RWPE2 (cell line): ENCODE measurements around the gene PSME3IP1.
"Not testable (repeated sequence)": the region's sequence is repeated elsewhere in the genome, so short reads cannot be mapped to it uniquely, and the experiment has no call there.

Experiments used
- ATAC-seq: fragments of 200-7000 bp; cut with Tn5 transposase; 3 replicates; pipeline ENCODE4 v1.9.1; 2021; ENCODE audit warnings: low read depth
- DNase-seq: peaks from one replicate; pipeline ENCODE4 v3.0.0-alpha.2; 2020; ENCODE audit warnings: low spot score
- H3K27ac ChIP-seq: fragments of 450-650 bp; 2 replicates; pipeline ENCODE4 v1.5.1; 2017; ENCODE audit warnings: mild to moderate bottlenecking; ENCODE audit not compliant: poor library complexity, severe bottlenecking
- H3K27me3 ChIP-seq: fragments of 250-450 bp; sonication (Bioruptor Pico); 2 replicates; pipeline ENCODE4 v1.5.1; 2021; ENCODE audit warnings: mild to moderate bottlenecking, moderate library complexity; ENCODE audit not compliant: insufficient read depth, poor library complexity, severe bottlenecking
- H3K36me3 ChIP-seq: fragments of 250-450 bp; sonication (Bioruptor Pico); 2 replicates; pipeline ENCODE4 v1.5.1; 2020; ENCODE audit warnings: low read depth, mild to moderate bottlenecking, moderate library complexity
- H3K4me1 ChIP-seq: fragments of 250-450 bp; sonication (Bioruptor Pico); 2 replicates; pipeline ENCODE4 v1.5.1; 2021; ENCODE audit warnings: mild to moderate bottlenecking, moderate library complexity; ENCODE audit not compliant: insufficient read depth, poor library complexity, severe bottlenecking
- H3K4me3 ChIP-seq: fragments of 250-450 bp; sonication (Bioruptor Pico); 2 replicates; pipeline ENCODE4 v1.5.1; 2021; ENCODE audit warnings: mild to moderate bottlenecking, moderate library complexity; ENCODE audit not compliant: severe bottlenecking
- H3K9me3 ChIP-seq: fragments of 250-450 bp; sonication (Bioruptor Pico); 2 replicates; pipeline ENCODE4 v1.5.1; 2021; ENCODE audit warnings: mild to moderate bottlenecking, moderate library complexity; ENCODE audit not compliant: severe bottlenecking
- CTCF ChIP-seq: fragments of 450-650 bp; IDR thresholded peaks from one replicate; pipeline ENCODE4 v1.5.1; 2017; ENCODE audit warnings: mild to moderate bottlenecking, moderate library complexity; ENCODE audit not compliant: poor library complexity, severe bottlenecking

Gene PSME3IP1

DNA sequence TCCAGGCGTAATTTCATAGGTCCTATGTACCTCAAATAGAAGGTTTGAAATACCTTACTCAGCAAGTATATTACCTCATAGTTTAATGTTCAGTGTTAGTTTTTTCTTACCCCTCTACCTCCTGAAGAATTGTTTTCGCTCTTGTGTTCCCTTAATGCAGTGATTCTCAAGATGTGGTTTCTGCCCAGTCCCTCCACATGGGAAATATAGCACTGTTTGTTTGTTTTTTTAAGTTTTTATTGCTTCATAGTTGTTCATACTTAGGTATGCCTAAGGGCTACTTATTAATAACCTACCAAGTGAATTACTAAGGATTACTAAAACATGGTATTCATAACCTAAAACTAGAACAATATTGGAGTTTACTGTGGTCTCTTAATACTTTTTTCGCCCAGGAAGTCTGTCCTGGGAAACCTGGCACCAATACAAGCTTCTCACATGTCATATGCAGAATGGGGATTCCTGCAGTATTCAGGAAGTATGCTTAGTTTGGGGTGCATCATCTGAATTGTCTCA, 5.3 kb upstream of the PSME3IP1 start:
- H3K4me1 ChIP-seq, result peaks cover 55% of the 10 kb centered on the region
- no peak for DNase-seq
- H3K4me3 ChIP-seq, result no peak overlapping the region
- no peaks in the 10 kb centered on the region for H3K27me3 ChIP-seq
- ATAC-seq, result peak; percentile 28
- H3K9me3 ChIP-seq, result no peaks in the 10 kb centered on the region
- H3K27ac ChIP-seq, result peak overlapping the region; percentile 98
- no peak for TF ChIP-seq CTCF
- peaks cover 9% of the 10 kb centered on the region for H3K36me3 ChIP-seq

DNA sequence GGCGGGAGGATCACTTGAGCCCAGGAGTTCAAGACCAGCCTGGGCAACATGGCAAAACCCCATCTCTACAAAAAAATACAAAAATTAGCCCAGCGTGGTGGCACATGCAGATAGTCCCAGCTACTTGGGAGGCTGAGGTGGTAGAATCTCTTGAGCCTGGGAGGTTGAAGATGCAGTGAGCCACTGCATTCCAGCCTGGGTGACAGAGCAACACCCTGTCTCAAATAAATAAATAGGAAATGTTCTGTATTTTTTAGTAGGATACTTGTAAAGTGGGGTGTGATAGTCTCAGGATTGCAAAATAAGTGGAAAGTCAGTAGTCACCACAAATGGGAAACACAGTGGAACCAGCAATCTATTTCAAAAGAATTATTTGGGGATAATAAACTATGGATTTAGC, 4.3 kb upstream of the PSME3IP1 start:
- Histone ChIP-seq H3K36me3 (peaks cover 9% of the 10 kb centered on the region), H3K27me3 (no peaks in the 10 kb centered on the region), H3K27ac (peak overlapping the region; percentile 98), H3K4me1 (peaks cover 50% of the 10 kb centered on the region), H3K4me3 (no peak overlapping the region), H3K9me3 (no peaks in the 10 kb centered on the region)
- no peak for TF ChIP-seq CTCF
- ATAC-seq, result no peak
- DNase-seq, result no peak

DNA sequence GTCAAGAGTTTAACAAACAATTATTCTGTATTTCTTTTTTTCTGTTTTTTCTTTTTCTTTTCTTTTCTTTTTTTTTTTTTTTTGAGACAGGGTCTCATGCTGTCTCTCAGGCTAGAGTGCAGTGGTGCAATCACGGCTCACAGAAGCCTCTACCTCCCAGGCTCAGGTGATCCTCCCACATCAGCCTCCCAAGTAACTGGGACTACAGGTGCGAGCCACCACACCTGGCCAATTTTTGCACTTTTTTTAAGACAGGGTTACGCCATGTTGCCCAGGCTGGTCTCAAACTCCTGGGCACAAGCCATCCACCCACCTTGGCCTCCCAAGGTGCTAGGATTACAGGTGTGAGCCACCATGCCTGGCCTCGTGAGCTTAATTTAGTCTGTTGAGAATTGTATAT, 3.7 kb upstream of the PSME3IP1 start:
- not testable (repeated sequence) for H3K4me3 ChIP-seq, ATAC-seq, H3K9me3 ChIP-seq, H3K27me3 ChIP-seq, H3K36me3 ChIP-seq, H3K27ac ChIP-seq, DNase-seq
- peaks cover 47% of the 10 kb centered on the region for H3K4me1 ChIP-seq

- ATAC-seq (no peak), DNase-seq (no peak)
- peak overlapping the region; percentile 84 for H3K27ac ChIP-seq
- no peak overlapping the region for H3K4me3 ChIP-seq
- H3K36me3 ChIP-seq, result peaks cover 9% of the 10 kb centered on the region
- no peak for TF ChIP-seq CTCF
- H3K27me3 ChIP-seq, result no peaks in the 10 kb centered on the region
- H3K9me3 ChIP-seq, result no peaks in the 10 kb centered on the region
- peaks cover 43% of the 10 kb centered on the region for H3K4me1 ChIP-seq
These were observed 2.8 kb upstream of the PSME3IP1 start for GRCh38 chr16:57188711-57189002.

DNA sequence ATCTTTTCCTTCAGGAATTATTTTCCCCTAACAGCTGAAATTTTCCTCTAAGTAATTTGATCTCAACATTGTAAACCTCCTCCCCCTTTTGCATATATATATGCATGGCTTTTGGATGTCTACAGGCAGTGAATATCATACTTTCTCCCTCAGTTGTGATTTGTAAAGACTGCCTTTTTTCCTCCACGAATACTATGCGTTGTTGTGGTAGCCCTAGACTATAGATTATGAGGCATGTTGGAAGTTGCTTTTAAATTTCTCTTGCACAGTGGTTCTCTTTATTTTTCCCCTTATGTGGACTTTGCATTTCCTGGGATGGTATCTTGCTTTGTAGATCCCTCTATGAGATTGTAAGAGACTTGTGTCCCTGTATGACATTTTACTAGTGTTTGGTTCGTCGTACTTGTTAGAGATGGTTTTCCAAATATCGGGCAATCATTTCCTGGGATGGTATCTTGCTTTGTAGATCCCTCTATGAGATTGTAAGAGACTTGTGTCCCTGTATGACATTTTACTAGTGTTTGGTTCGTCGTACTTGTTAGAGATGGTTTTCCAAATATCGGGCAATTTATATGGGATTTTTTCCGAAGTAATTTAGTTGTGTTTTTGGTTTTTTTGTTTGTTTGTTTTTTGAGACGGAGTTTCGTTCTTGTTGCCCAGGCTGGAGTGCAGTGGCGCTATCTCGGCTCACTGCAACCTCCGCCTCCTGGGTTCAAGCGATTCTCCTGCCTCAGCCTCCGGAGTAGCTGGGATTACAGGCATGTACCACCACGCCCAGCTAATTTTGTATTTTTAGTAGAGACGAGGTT, 2.3 kb upstream of the PSME3IP1 start:
- not testable (repeated sequence) for DNase-seq, H3K27me3 ChIP-seq, H3K36me3 ChIP-seq, ATAC-seq, H3K9me3 ChIP-seq
- Histone ChIP-seq H3K4me3 (peak overlapping the region; percentile 65), H3K27ac (peak overlapping the region; percentile 84), H3K4me1 (peaks cover 39% of the 10 kb centered on the region)
